ENCODE data around the gene PIK3CB.

PIK3CB gene

GRCh38 chr3:138640537-138640936 lies 194.2 kb downstream of the PIK3CB start:
- Histone ChIP-seq H4K20me1 (ENCODE audit: insufficient read depth, low read length) (no peaks in the 10 kb centered on the region), H3K9me2 (replicated peaks; ENCODE audit: insufficient read depth, low read length) (no peaks in the 10 kb centered on the region), H3K4me2 (ENCODE audit: low read depth, low read length) (no peak overlapping the region), H3K79me2 (ENCODE audit: low read length) (no peaks in the 10 kb centered on the region), H3F3A (ENCODE audit: insufficient read depth, low read length) (no peaks in the 10 kb centered on the region; the same call in 1 of the 2 replicates), H2AFZ (ENCODE audit: low read length) (no peak overlapping the region), H3K9ac (ENCODE audit: low read length) (no peak overlapping the region), H3K27ac (ENCODE audit: low read length) (no peak overlapping the region), H3K4me1 (ENCODE audit: low read length) (no peaks in the 10 kb centered on the region), H3K4me3 (ENCODE audit: low read length) (no peak overlapping the region), H3K9me3 (replicated peaks; ENCODE audit: insufficient read depth, low read length) (no peaks in the 10 kb centered on the region), H3K36me3 (replicated peaks; ENCODE audit: insufficient read depth, low read length) (no peaks in the 10 kb centered on the region), H3K27me3 (replicated peaks; ENCODE audit: insufficient read depth, low read length) (no peaks in the 10 kb centered on the region)
- DNase-seq = no peak
- no peak for TF ChIP-seq EZH2 (optimal IDR thresholded peaks at IDR 0.05; ENCODE audit: low read depth, low read length)

GRCh38 chr3:138638641-138639040 lies 196.1 kb downstream of the PIK3CB start:
- H3K27ac ChIP-seq (ENCODE audit: low read length) = no peak overlapping the region
- no peaks in the 10 kb centered on the region for H3K79me2 ChIP-seq (ENCODE audit: low read length)
- no peak overlapping the region for H2AFZ ChIP-seq (ENCODE audit: low read length)
- no peaks in the 10 kb centered on the region for H3K4me1 ChIP-seq (ENCODE audit: low read length)
- no peak overlapping the region for H3K4me2 ChIP-seq (ENCODE audit: low read depth, low read length)
- H3K9me2 ChIP-seq (replicated peaks; ENCODE audit: insufficient read depth, low read length) = no peaks in the 10 kb centered on the region
- H4K20me1 ChIP-seq (ENCODE audit: insufficient read depth, low read length) = no peaks in the 10 kb centered on the region
- H3K9ac ChIP-seq (ENCODE audit: low read length) = no peak overlapping the region
- no peaks in the 10 kb centered on the region for H3K9me3 ChIP-seq (replicated peaks; ENCODE audit: insufficient read depth, low read length)
- no peak overlapping the region for H3K4me3 ChIP-seq (ENCODE audit: low read length)
- no peaks in the 10 kb centered on the region; the same call in 1 of the 2 replicates for H3F3A ChIP-seq (ENCODE audit: insufficient read depth, low read length)
- H3K36me3 ChIP-seq (replicated peaks; ENCODE audit: insufficient read depth, low read length) = no peaks in the 10 kb centered on the region
- DNase-seq = no peak
- TF ChIP-seq EZH2phosphoT487 (IDR thresholded peaks at IDR 0.05; ENCODE audit: low read length) (no peak), EZH2 (optimal IDR thresholded peaks at IDR 0.05; ENCODE audit: low read depth, low read length) (no peak), CTCF (IDR thresholded peaks at IDR 0.05; ENCODE audit: low read length) (no peak)
- no peaks in the 10 kb centered on the region for H3K27me3 ChIP-seq (replicated peaks; ENCODE audit: insufficient read depth, low read length)

- H3K4me1 ChIP-seq (ENCODE audit: low read length) = no peaks in the 10 kb centered on the region
- no peaks in the 10 kb centered on the region for H3F3A ChIP-seq (ENCODE audit: insufficient read depth, low read length)
- H3K27me3 ChIP-seq (replicated peaks; ENCODE audit: insufficient read depth, low read length) = no peaks in the 10 kb centered on the region
- no peak overlapping the region for H3K9ac ChIP-seq (ENCODE audit: low read length)
- DNase-seq = no peak
- no peaks in the 10 kb centered on the region for H3K79me2 ChIP-seq (ENCODE audit: low read length)
- no peaks in the 10 kb centered on the region for H3K36me3 ChIP-seq (replicated peaks; ENCODE audit: insufficient read depth, low read length)
- H3K9me3 ChIP-seq (replicated peaks; ENCODE audit: insufficient read depth, low read length) = no peaks in the 10 kb centered on the region
- no peak overlapping the region for H3K4me2 ChIP-seq (ENCODE audit: low read depth, low read length)
- H2AFZ ChIP-seq (ENCODE audit: low read length) = no peak overlapping the region
- no peak overlapping the region for H3K4me3 ChIP-seq (ENCODE audit: low read length)
- TF ChIP-seq EZH2 (optimal IDR thresholded peaks at IDR 0.05; ENCODE audit: low read depth, low read length) (no peak), CTCF (IDR thresholded peaks at IDR 0.05; ENCODE audit: low read length) (no peak), EZH2phosphoT487 (IDR thresholded peaks at IDR 0.05; ENCODE audit: low read length) (no peak)
- H4K20me1 ChIP-seq (ENCODE audit: insufficient read depth, low read length) = no peaks in the 10 kb centered on the region
- no peak overlapping the region for H3K27ac ChIP-seq (ENCODE audit: low read length)
- no peaks in the 10 kb centered on the region for H3K9me2 ChIP-seq (replicated peaks; ENCODE audit: insufficient read depth, low read length)
Measured at GRCh38 chr3:138629526-138629925, 205.2 kb downstream of the PIK3CB start.

GRCh38 chr3:138625707-138626365 lies 208.9 kb downstream of the PIK3CB start:
- Histone ChIP-seq H3K79me2 (ENCODE audit: low read length) (no peaks in the 10 kb centered on the region), H3K4me1 (ENCODE audit: low read length) (no peaks in the 10 kb centered on the region), H3K27me3 (replicated peaks; ENCODE audit: insufficient read depth, low read length) (no peaks in the 10 kb centered on the region), H3K9me2 (replicated peaks; ENCODE audit: insufficient read depth, low read length) (no peaks in the 10 kb centered on the region), H3K9me3 (replicated peaks; ENCODE audit: insufficient read depth, low read length) (no peaks in the 10 kb centered on the region), H3K9ac (ENCODE audit: low read length) (no peak overlapping the region), H3K4me2 (ENCODE audit: low read depth, low read length) (no peak overlapping the region), H2AFZ (ENCODE audit: low read length) (no peak overlapping the region), H3F3A (ENCODE audit: insufficient read depth, low read length) (no peaks in the 10 kb centered on the region), H3K36me3 (replicated peaks; ENCODE audit: insufficient read depth, low read length) (no peaks in the 10 kb centered on the region), H4K20me1 (ENCODE audit: insufficient read depth, low read length) (no peaks in the 10 kb centered on the region), H3K27ac (ENCODE audit: low read length) (no peak overlapping the region), H3K4me3 (ENCODE audit: low read length) (no peak overlapping the region)
- TF ChIP-seq EZH2phosphoT487 (IDR thresholded peaks at IDR 0.05; ENCODE audit: low read length) = no peak
- TF ChIP-seq EZH2 (optimal IDR thresholded peaks at IDR 0.05; ENCODE audit: low read depth, low read length) = no peak
- DNase-seq = peak; percentile 18
